Measurements from ENCODE around the gene SPACA7. TPM values are rescaled to one million over a fixed set of nuclear protein-coding genes. Genes with fewer than 3 reads are reported as not detected.

SPACA7 gene
- total RNA-seq, 1 experiment from 2014 or later: not detected

DNA sequence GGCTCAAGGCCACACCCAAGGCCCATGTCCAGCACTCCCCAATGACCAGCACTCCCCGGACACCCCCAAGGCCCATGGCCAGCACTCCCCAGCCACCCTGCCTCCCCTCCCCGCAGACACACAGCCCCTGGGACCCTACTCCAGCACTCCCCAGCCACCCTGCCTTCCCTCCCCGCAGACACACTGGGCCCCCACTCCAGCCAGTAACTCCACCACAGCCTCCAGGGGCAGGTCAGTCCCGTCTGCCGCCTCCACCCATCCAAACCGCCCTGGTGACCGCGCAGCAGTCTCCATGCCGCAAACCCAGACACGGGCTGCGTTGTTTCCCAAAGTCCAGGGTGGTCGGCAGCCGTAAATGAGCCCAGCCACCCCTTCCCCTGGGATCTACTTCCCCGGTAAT is 70.7 kb downstream of the SPACA7 start:
- DNase-seq (ENCODE audit: low read depth): no peak

- DNase-seq (ENCODE audit: low read depth): no peak
Measured at GRCh38 chr13:112447306-112447705, 71.2 kb downstream of the SPACA7 start.

GRCh38 chr13:112447761-112448603 is 71.8 kb downstream of the SPACA7 start:
- DNase-seq (ENCODE audit: low read depth): no peak

- no peak for DNase-seq (ENCODE audit: low read depth)
Measured at GRCh38 chr13:112448621-112449544, 72.7 kb downstream of the SPACA7 start.

DNA sequence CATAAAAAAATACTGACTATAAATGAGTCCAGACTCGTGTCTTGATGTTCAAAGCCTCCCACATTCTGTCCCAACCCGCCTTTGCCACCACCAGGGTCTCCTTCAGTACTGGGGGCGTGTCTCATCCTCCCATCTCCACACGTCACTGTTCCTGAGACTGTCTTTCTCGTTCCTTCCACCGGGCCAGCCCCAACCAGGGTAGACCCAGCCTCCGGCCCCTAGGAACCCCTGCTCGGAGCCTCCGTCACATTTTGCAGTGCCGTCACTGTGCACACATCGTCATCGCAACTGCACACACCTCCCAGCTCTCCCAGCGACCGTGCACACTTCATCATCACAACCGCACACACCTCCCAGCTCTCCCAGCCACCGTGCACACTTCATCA is 73.4 kb downstream of the SPACA7 start:
- DNase-seq (ENCODE audit: low read depth): no peak

DNA sequence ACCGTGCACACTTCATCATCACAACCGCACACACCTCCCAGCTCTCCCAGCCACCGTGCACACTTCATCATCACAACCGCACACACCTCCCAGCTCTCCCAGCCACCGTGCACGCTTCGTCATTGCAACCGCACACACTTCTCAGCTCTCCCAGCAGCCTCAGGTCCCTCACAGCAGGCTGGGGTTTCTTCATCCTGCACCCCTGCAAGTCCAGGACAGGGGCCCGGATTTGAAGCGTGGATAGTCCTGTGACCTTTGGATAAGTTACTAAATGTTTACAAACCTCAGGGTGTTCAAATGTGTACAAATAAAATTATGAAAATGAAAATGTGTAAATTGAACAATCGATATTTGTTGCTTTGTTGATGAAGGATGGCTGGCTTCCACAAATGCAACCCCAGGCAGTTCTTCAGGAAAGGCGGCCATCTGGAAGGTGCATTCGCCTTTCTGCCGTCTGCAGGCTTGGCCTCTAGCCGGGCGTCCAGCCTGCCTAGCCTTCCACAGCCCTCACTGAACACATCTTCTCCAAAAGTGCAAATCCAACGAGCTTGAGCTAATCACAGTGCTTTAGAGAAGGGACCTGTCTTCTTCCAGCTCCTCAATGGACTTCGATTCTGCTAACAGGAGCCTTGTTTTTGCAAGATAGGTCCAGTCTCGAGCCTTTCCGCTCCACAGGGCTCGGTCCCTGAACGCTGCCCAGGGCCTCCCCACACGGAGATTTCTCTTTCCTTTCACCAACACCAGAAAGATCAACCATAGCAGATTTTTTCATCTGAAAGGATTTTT is 74.2 kb downstream of the SPACA7 start:
- no peak for DNase-seq (ENCODE audit: low read depth)

DNA sequence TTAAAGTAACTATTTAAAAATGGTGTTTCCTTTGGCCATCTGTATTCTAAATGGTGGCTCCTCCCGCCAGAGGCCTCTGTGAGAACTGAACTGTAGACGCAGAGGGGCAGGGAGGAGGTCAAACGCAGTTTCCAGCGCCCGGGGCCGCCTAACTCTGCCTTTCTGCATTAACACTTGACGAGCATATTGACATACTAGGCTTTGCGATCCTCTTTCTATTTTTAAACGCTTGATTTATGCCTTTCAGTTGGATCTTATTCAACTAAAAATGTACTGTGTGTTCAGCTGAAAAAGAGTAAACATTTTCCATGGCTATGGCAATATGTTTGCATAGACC is 74.7 kb downstream of the SPACA7 start:
- no peak for DNase-seq (ENCODE audit: low read depth)

GRCh38 chr13:112451512-112452379 is 75.6 kb downstream of the SPACA7 start:
- DNase-seq (ENCODE audit: low read depth): no peak

DNA sequence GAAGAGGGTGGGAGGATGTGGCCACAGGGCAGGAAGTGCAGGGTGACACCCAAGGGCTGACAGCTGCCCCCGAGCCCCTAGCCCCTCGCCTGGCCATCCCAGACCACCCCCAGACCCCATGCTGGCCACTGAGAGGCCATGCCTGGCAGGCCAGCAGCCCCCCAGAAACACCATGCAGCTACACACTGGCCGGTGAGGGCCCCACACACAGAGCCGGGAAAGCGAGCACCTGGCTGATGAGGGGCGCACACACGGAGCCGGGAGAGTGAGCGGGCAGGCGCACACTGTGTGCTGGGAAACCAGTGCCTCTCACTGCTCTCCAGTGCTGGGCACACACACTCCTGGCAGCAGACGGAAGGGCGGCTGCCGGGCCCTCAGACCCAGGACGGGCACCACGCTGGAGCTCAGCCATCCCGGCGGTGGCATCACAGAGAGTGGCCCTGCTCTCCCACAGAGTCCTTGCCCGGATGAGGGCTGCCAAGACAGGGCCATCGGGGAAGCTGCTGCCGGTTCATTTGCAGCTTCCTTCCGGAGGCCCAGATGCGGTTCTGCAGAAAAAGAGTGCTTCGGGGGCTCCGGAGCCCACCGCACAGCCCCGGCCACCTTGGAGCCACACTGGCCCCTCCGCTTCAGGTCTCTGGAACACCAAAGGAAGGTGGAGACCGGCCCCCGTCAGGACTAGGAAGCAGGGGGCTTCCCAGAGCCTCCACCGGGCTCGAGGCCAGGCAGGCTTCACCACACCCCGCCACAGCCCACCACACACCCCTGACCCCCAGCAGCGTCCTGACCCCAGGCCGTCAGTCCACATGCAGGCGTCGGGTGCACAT is 76.4 kb downstream of the SPACA7 start:
- no peak for DNase-seq (ENCODE audit: low read depth)

- no peak for DNase-seq (ENCODE audit: low read depth)
Measured at GRCh38 chr13:112453207-112453829, 77.2 kb downstream of the SPACA7 start.

GRCh38 chr13:112453874-112454647 is 77.9 kb downstream of the SPACA7 start:
- no peak for DNase-seq (ENCODE audit: low read depth)

DNA sequence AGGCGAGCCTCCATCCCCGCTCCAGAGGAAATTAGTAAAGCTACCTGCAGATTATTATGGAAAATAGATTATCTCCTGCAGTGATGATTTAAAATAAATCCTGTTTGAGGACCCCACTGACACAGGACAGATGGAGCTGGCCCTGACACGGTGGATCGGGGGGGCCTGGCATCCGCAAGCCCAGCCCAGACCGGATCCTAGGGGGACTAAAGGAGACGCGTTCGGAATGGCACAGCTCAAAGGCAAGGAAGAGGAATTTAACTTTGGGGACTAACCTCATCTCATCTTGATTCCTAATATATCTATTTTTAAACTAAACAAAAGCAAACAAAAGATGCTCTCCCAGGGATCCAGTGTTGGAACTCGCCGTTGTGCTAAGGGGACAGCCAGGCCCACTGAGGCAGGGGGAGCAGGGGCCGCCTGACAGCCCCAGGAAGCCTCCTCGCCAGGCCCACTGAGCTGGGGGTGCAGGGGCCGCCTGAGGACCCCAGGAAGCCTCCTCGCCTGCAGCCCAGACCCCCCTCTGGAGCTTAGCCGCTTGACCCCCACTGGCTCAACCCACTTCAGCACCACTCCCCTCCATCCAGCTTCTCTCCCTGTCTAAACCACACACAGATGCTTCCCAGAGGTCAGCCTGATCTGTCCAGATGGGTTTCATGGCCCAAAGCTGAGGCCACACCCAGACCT is 78.6 kb downstream of the SPACA7 start:
- DNase-seq (ENCODE audit: low read depth): no peak

GRCh38 chr13:112455476-112456059 is 79.4 kb downstream of the SPACA7 start:
- no peak for DNase-seq (ENCODE audit: low read depth)

- DNase-seq (ENCODE audit: low read depth): no peak
Measured at GRCh38 chr13:112456138-112457056, 80.2 kb downstream of the SPACA7 start.

DNA sequence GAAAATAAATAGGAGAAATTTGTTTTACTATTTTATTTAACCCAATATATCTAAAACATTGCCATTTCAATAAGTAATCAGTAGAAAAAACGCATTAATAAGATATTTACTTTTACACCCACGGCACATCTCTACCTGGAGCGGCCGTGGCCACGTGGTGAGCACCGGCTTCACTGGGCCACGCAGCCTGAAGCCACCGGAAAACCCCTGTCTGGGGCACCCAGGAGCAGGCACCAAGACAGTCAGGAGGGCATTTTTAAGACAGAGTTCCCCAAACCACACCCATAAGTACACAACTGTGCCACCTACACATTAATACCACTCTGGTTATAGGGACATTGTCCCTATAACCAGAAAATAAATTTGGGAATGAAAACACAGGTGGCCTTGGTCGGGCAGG is 80.9 kb downstream of the SPACA7 start:
- DNase-seq (ENCODE audit: low read depth): no peak

- DNase-seq (ENCODE audit: low read depth): no peak
Measured at GRCh38 chr13:112457485-112457884, 81.3 kb downstream of the SPACA7 start.

Measured in HT1080 (cell line).